Posterior cingulate gyrus (tissue), 11 donors: ENCODE data around the gene LMBR1.
A peak's percentile ranks its signal among the peaks of the same experiment; 100 is the strongest.
"Not testable (repeated sequence)": the region's sequence is repeated elsewhere in the genome, so short reads cannot be mapped to it uniquely, and the experiment has no call there.

Source experiments
- DNase-seq, 10 donors: peaks; one replicate each; pipeline versions ENCODE4 v3.0.0 to v3.0.0-alpha.2; 2020 to 2021; ENCODE audit warnings: mixed read lengths in 3 of 10
- intact Hi-C: fragments of 100-400 bp; cut with DNase I; formaldehyde crosslinking; loops from one replicate; pipeline ENCODE4 v1.15.1; 2023

LMBR1 gene

GRCh38 chr7:156640257-156640948 is 252.6 kb downstream of the LMBR1 start, which contains the start of gene RNF32:
TSS of gene RNF32 (plus strand) at chr7:156640774. CDS start at chr7:156643878, 3,104 bp downstream.
- intact Hi-C loops: loop anchor here (10.0 kb wide), 1 partner anchor 124 kb away; no protein-coding TSS in a partner anchor
- peak; percentile 82 to 99 (median 89) for DNase-seq

- intact Hi-C loops: loop anchor here (10.0 kb wide), 1 partner anchor 125 kb away; no protein-coding TSS in a partner anchor
Measured at GRCh38 chr7:156639426-156640256, 253.3 kb downstream of the LMBR1 start.

GRCh38 chr7:156638443-156639077 is 254.4 kb downstream of the LMBR1 start:
- intact Hi-C loops: no loop called here
- DNase-seq: no peak

More at GRCh38 chr7:156639426-156640256, 253.3 kb downstream of the LMBR1 start:
- peak in 3 of 10 donors; percentile 40 to 83 (median 70) for DNase-seq

GRCh38 chr7:156637093-156637492 is 255.9 kb downstream of the LMBR1 start:
- DNase-seq, intact Hi-C loops: not testable (repeated sequence)

- intact Hi-C loops: no loop called here
- DNase-seq: no peak
Measured at GRCh38 chr7:156635529-156636385, 257.2 kb downstream of the LMBR1 start.

GRCh38 chr7:156634117-156634516 is 258.9 kb downstream of the LMBR1 start:
- intact Hi-C loops: no loop called here

GRCh38 chr7:156629873-156630272 is 263.1 kb downstream of the LMBR1 start:
- DNase-seq: peak in 1 of 10 donors; percentile 22
- intact Hi-C loops: no loop called here

More at GRCh38 chr7:156634117-156634516, 258.9 kb downstream of the LMBR1 start:
- no peak for DNase-seq

GRCh38 chr7:156628562-156628961 is 264.4 kb downstream of the LMBR1 start:
- DNase-seq: no peak

More at GRCh38 chr7:156628562-156628961, 264.4 kb downstream of the LMBR1 start:
- intact Hi-C loops: no loop called here
